ENCODE data around the gene GRIK4.

The GRIK4 gene

DNA sequence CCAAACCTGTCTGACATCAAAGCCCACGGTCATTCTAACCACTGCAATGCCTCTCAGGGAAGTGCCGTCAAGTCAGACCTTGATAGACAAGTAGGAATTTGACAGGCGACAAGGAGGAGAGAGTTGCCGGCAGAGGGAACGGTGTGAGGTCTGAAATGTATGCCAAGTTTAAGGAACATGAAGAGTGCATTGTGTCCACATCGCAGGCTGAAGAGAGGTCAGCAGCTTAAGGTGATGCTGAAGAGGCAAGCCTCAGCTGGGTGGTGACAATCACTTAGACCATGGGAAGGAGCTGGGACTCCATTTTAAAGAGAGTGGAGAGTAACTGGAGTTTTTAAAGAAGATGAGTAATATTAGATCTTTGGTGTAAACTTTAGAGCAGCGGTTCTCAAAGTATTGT, 407.5 kb downstream of the GRIK4 start:
- Histone ChIP-seq H3K27ac (ENCODE audit: insufficient read depth, low read depth, low read length, poor library complexity, severe bottlenecking) (no peak overlapping the region), H3K27me3 (ENCODE audit: control insufficient read depth, insufficient read depth, low read length, poor library complexity, severe bottlenecking) (no peaks in the 10 kb centered on the region), H3K4me1 (ENCODE audit: control insufficient read depth, insufficient read depth, low read length) (peaks cover 9% of the 10 kb centered on the region), H3K9me3 (ENCODE audit: control insufficient read depth, low read length) (no peaks in the 10 kb centered on the region), H3K36me3 (ENCODE audit: control insufficient read depth, insufficient read depth, low read length) (no peaks in the 10 kb centered on the region), H3K4me3 (ENCODE audit: insufficient read depth, low read depth, low read length) (no peak overlapping the region)
- WGBS, 2 experiments, result 92% methylated on average over 7 of the region's 7 CpGs

DNA sequence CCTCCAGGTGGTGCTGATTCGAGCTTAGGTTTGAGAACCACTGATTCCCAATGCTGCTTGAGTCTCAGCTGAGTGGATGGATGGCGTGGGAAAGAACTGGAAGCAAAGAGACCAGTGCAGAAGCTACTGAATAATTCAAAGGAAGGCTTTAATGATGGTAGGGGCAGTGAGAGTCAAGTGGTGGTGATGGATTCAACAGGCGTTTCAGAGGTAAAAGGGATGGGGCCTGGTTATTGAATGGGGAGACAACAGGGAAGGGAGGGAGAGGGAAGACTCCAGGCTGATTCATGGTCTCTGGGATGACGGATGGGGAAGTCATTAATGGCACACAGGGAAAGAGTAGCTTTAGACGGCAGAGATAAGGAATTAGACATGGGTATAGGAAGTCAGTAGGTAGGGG, 408.0 kb downstream of the GRIK4 start:
- Histone ChIP-seq H3K27ac (ENCODE audit: insufficient read depth, low read depth, low read length, poor library complexity, severe bottlenecking) (no peak overlapping the region), H3K27me3 (ENCODE audit: control insufficient read depth, insufficient read depth, low read length, poor library complexity, severe bottlenecking) (no peaks in the 10 kb centered on the region), H3K9me3 (ENCODE audit: control insufficient read depth, low read length) (no peaks in the 10 kb centered on the region), H3K4me1 (ENCODE audit: control insufficient read depth, insufficient read depth, low read length) (peaks cover 9% of the 10 kb centered on the region), H3K4me3 (ENCODE audit: insufficient read depth, low read depth, low read length) (no peak overlapping the region), H3K36me3 (ENCODE audit: control insufficient read depth, insufficient read depth, low read length) (no peaks in the 10 kb centered on the region)
- WGBS, 2 experiments, result 84 to 86% methylated on average over 5 of the region's 5 CpGs

- 91 to 93% methylated on average over 8 to 9 of the region's 9 CpGs for WGBS, 2 experiments
- H3K27ac ChIP-seq (ENCODE audit: insufficient read depth, low read depth, low read length, poor library complexity, severe bottlenecking), result no peak overlapping the region
These were observed 412.4 kb downstream of the GRIK4 start for GRCh38 chr11:120923866-120924508.

GRCh38 chr11:120925944-120926343, 414.4 kb downstream of the GRIK4 start:
- 82 to 96% methylated on average over 2 of the region's 2 CpGs for WGBS, 2 experiments
- Histone ChIP-seq H3K27ac (ENCODE audit: insufficient read depth, low read depth, low read length, poor library complexity, severe bottlenecking) (no peak overlapping the region), H3K9me3 (ENCODE audit: control insufficient read depth, low read length) (no peaks in the 10 kb centered on the region), H3K4me1 (ENCODE audit: control insufficient read depth, insufficient read depth, low read length) (no peaks in the 10 kb centered on the region), H3K36me3 (ENCODE audit: control insufficient read depth, insufficient read depth, low read length) (no peaks in the 10 kb centered on the region), H3K27me3 (ENCODE audit: control insufficient read depth, insufficient read depth, low read length, poor library complexity, severe bottlenecking) (no peaks in the 10 kb centered on the region), H3K4me3 (ENCODE audit: insufficient read depth, low read depth, low read length) (no peak overlapping the region)

More at GRCh38 chr11:120923866-120924508, 412.4 kb downstream of the GRIK4 start:
- Histone ChIP-seq H3K4me1 (ENCODE audit: control insufficient read depth, insufficient read depth, low read length) (no peaks in the 10 kb centered on the region), H3K4me3 (ENCODE audit: insufficient read depth, low read depth, low read length) (no peak overlapping the region), H3K36me3 (ENCODE audit: control insufficient read depth, insufficient read depth, low read length) (no peaks in the 10 kb centered on the region), H3K27me3 (ENCODE audit: control insufficient read depth, insufficient read depth, low read length, poor library complexity, severe bottlenecking) (no peaks in the 10 kb centered on the region), H3K9me3 (ENCODE audit: control insufficient read depth, low read length) (no peaks in the 10 kb centered on the region)

DNA sequence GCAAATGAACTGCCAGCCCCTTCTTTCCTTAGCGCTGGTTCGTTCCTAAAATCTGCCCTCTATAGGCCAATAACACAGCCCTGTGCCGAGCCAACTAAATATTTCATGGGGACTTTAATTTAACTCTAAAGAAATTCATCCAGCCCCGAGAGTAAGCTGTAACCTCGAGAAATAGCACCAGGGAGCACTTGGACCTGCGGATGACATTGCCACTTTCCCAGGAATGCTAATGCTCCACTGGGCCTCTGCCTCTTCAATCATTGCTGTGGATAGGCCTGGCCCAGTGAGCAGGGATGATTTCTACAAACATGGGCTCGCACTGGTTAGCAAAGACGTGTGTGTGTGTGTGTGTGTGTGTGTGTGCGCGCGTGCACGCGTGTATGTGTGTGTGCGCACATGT, 417.1 kb downstream of the GRIK4 start:
- no peak overlapping the region for H3K4me3 ChIP-seq (ENCODE audit: insufficient read depth, low read depth, low read length)
- H3K4me1 ChIP-seq (ENCODE audit: control insufficient read depth, insufficient read depth, low read length), result peaks cover 9% of the 10 kb centered on the region
- no peaks in the 10 kb centered on the region for H3K36me3 ChIP-seq (ENCODE audit: control insufficient read depth, insufficient read depth, low read length)
- no peaks in the 10 kb centered on the region for H3K27me3 ChIP-seq (ENCODE audit: control insufficient read depth, insufficient read depth, low read length, poor library complexity, severe bottlenecking)
- 79 to 80% methylated on average over 14 of the region's 14 CpGs for WGBS, 2 experiments
- H3K27ac ChIP-seq (ENCODE audit: insufficient read depth, low read depth, low read length, poor library complexity, severe bottlenecking), result no peak overlapping the region
- H3K9me3 ChIP-seq (ENCODE audit: control insufficient read depth, low read length), result no peaks in the 10 kb centered on the region

DNA sequence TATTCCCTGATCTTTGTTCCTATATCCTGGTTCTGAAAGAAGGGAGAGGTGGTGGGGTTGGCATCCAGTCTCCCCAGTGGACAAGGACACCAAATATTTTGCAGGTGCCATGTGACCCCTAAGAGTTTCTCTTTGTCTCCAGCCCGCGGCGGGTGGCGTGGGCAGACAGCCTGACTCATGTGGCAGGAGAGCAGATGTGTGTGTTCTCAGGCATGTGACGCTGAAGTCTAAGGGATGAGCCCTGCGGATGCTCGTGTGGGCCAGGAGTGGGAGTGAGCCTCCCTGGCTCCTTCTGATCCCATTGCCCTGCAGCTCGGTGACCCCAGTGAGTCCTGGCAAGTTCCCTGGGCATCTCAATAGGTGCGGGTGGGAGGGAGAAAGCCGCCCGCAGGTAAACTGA, 417.5 kb downstream of the GRIK4 start:
- H3K4me3 ChIP-seq (ENCODE audit: insufficient read depth, low read depth, low read length), result no peak overlapping the region
- H3K4me1 ChIP-seq (ENCODE audit: control insufficient read depth, insufficient read depth, low read length), result peaks cover 10% of the 10 kb centered on the region
- H3K27me3 ChIP-seq (ENCODE audit: control insufficient read depth, insufficient read depth, low read length, poor library complexity, severe bottlenecking), result no peaks in the 10 kb centered on the region
- no peaks in the 10 kb centered on the region for H3K9me3 ChIP-seq (ENCODE audit: control insufficient read depth, low read length)
- WGBS, 2 experiments, result 92 to 93% methylated on average over 11 of the region's 11 CpGs
- no peaks in the 10 kb centered on the region for H3K36me3 ChIP-seq (ENCODE audit: control insufficient read depth, insufficient read depth, low read length)
- no peak overlapping the region for H3K27ac ChIP-seq (ENCODE audit: insufficient read depth, low read depth, low read length, poor library complexity, severe bottlenecking)

DNA sequence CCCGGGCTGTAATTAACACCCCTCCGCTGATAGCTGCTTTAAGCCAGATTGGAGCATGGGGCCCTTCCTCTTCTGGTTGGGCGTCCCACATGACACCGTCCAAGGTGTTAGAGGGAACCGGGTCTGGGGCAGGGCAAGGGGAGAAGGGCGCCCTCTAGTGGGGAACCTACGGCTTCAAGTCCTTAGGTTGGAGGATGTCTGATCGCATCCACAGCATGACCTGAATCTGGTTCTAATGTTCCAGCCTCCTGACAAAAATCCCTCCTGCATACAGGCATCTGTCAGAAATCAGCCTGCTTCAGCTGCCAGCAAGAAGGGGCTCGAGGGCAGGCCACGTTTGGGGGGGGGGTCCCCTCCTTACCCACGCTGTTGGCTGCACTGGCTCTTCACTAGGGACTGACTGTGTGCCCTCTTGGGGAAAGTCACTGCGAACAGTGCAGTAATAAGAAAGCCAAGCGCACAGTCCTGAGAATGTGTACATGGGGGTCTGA, 418.2 kb downstream of the GRIK4 start:
- Histone ChIP-seq H3K27me3 (ENCODE audit: control insufficient read depth, insufficient read depth, low read length, poor library complexity, severe bottlenecking) (no peaks in the 10 kb centered on the region), H3K4me1 (ENCODE audit: control insufficient read depth, insufficient read depth, low read length) (peaks cover 13% of the 10 kb centered on the region)
- 27 to 28% methylated on average over 13 of the region's 13 CpGs for WGBS, 2 experiments

GRCh38 chr11:120931057-120931779, 419.7 kb downstream of the GRIK4 start:
- no peak overlapping the region for H3K27ac ChIP-seq (ENCODE audit: insufficient read depth, low read depth, low read length, poor library complexity, severe bottlenecking)
- H3K9me3 ChIP-seq (ENCODE audit: control insufficient read depth, low read length), result no peaks in the 10 kb centered on the region
- no peak overlapping the region for H3K4me3 ChIP-seq (ENCODE audit: insufficient read depth, low read depth, low read length)
- H3K27me3 ChIP-seq (ENCODE audit: control insufficient read depth, insufficient read depth, low read length, poor library complexity, severe bottlenecking), result no peaks in the 10 kb centered on the region
- peaks cover 13% of the 10 kb centered on the region for H3K4me1 ChIP-seq (ENCODE audit: control insufficient read depth, insufficient read depth, low read length)
- 86 to 91% methylated on average over 4 of the region's 4 CpGs for WGBS, 2 experiments
- H3K36me3 ChIP-seq (ENCODE audit: control insufficient read depth, insufficient read depth, low read length), result no peaks in the 10 kb centered on the region

More for the DNA sequence above, 418.2 kb downstream of the GRIK4 start:
- no peak overlapping the region for H3K27ac ChIP-seq (ENCODE audit: insufficient read depth, low read depth, low read length, poor library complexity, severe bottlenecking)
- H3K9me3 ChIP-seq (ENCODE audit: control insufficient read depth, low read length), result no peaks in the 10 kb centered on the region
- no peaks in the 10 kb centered on the region for H3K36me3 ChIP-seq (ENCODE audit: control insufficient read depth, insufficient read depth, low read length)
- H3K4me3 ChIP-seq (ENCODE audit: insufficient read depth, low read depth, low read length), result no peak overlapping the region

DNA sequence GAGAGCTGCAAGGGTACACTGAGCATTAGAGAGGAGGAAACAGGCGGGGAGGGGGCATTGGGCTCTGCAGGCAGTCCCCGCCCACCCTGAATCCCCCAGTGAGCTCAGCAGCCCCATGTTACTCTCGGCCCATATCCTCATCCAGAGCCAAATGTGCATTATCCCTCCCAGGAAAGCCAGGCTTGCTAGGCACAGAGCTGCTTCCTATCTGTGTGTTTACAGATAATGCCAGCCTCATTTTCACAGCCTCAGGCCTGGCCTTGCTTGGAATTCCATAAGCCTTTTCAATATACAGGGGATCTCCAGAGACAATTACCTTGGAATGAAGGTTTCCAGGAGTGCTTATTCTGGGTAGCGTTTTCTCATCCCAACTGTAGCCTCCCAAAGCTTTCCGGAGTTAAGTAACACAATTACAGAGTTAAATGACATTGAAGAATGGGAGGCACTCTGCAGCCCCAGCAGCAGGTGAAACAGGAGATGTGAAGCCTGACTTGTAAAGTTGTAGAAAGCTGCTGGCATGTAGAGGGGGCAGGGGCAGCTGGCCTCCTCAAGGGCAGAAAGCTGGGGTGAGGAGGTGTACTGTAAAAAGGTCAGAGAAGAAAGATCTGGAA, 420.9 kb downstream of the GRIK4 start:
- H3K4me1 ChIP-seq (ENCODE audit: control insufficient read depth, insufficient read depth, low read length), result peaks cover 13% of the 10 kb centered on the region
- H3K27ac ChIP-seq (ENCODE audit: insufficient read depth, low read depth, low read length, poor library complexity, severe bottlenecking), result no peak overlapping the region
- WGBS, 2 experiments, result 61 to 73% methylated on average over 5 of the region's 5 CpGs
- no peaks in the 10 kb centered on the region for H3K36me3 ChIP-seq (ENCODE audit: control insufficient read depth, insufficient read depth, low read length)
- H3K27me3 ChIP-seq (ENCODE audit: control insufficient read depth, insufficient read depth, low read length, poor library complexity, severe bottlenecking), result no peaks in the 10 kb centered on the region
- H3K9me3 ChIP-seq (ENCODE audit: control insufficient read depth, low read length), result no peaks in the 10 kb centered on the region
- no peak overlapping the region for H3K4me3 ChIP-seq (ENCODE audit: insufficient read depth, low read depth, low read length)

DNA sequence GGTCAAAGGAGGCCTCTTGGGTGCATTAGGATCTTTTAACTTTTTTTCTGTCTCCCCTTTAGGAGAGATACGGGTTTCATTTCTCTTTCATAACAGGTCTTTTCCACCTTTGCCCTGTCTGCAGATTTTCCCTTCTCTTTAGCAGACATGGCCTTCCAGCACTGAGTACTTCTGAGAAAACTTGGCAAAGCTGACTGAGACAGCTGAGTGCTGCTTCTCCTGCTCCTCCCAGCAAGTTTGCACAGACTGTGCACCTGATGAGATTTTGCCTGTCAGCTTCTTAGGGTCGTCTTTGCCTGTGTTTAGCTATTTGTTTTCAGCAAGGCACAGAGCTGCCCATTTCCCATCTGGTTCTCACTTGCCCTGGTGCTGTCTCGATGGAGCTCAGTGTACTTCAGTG, 424.8 kb downstream of the GRIK4 start:
- H3K27me3 ChIP-seq (ENCODE audit: control insufficient read depth, insufficient read depth, low read length, poor library complexity, severe bottlenecking), result no peaks in the 10 kb centered on the region
- no peak overlapping the region for H3K27ac ChIP-seq (ENCODE audit: insufficient read depth, low read depth, low read length, poor library complexity, severe bottlenecking)
- 85 to 94% methylated on average over 3 of the region's 3 CpGs for WGBS, 2 experiments
- no peaks in the 10 kb centered on the region for H3K9me3 ChIP-seq (ENCODE audit: control insufficient read depth, low read length)
- H3K36me3 ChIP-seq (ENCODE audit: control insufficient read depth, insufficient read depth, low read length), result no peaks in the 10 kb centered on the region
- H3K4me1 ChIP-seq (ENCODE audit: control insufficient read depth, insufficient read depth, low read length), result peaks cover 13% of the 10 kb centered on the region
- no peak overlapping the region for H3K4me3 ChIP-seq (ENCODE audit: insufficient read depth, low read depth, low read length)
